Thoracic aorta (tissue), 2 donors: ENCODE results near the gene MKRN3. TPM values are rescaled to one million over a fixed set of nuclear protein-coding genes. Genes with fewer than 3 reads are reported as not detected.
"Not testable (repeated sequence)": the region's sequence is repeated elsewhere in the genome, so short reads cannot be mapped to it uniquely, and the experiment has no call there.

ENCODE experiments used
- ATAC-seq: fragments of 150-250 bp; one replicate; pipeline ENCODE4 v1.8.0; 2017; ENCODE audit warnings: low read depth; ENCODE audit not compliant: insufficient number of reproducible peaks, low FRiP score
- DNase-seq: peaks from one replicate; pipeline ENCODE4 v3.0.0-alpha.2; 2020; ENCODE audit warnings: low spot score
- H3K27ac ChIP-seq, 2 donors: fragments of 200-600 bp; sonication (generic); 1 replicate in 1 of 2; 2 replicates in 1 of 2; pipeline ENCODE4 v1.5.1; 2016; ENCODE audit warnings: mild to moderate bottlenecking in 2 of 2, moderate library complexity in 2 of 2
- H3K27me3 ChIP-seq: fragments of 200-600 bp; sonication (generic); replicated peaks from 2 replicates; pipeline ENCODE4 v1.6.0; 2016; ENCODE audit warnings: mild to moderate bottlenecking; ENCODE audit not compliant: insufficient read depth
- H3K36me3 ChIP-seq: fragments of 200-600 bp; sonication (generic); one replicate; pipeline ENCODE4 v1.5.1; 2016
- H3K4me1 ChIP-seq, 2 donors: fragments of 200-600 bp; sonication (generic); 1 replicate in 1 of 2; 2 replicates in 1 of 2; pipeline versions ENCODE4 v1.5.1 to v1.6.0; 2016; ENCODE audit warnings: low read depth in 2 of 2, mild to moderate bottlenecking in 1 of 2; ENCODE audit not compliant: control insufficient read depth in 1 of 2
- H3K4me3 ChIP-seq: fragments of 200-600 bp; sonication (generic); 2 replicates; pipeline ENCODE4 v1.5.1; 2016; ENCODE audit warnings: mild to moderate bottlenecking
- H3K9me3 ChIP-seq: fragments of 200-600 bp; sonication (generic); 2 replicates; pipeline ENCODE4 v1.5.1; 2016
- total RNA-seq, 2 donors: library from RNA; depleted of rRNA; stranded (reverse); fragments of >200 nt; gene quantifications; one replicate each; pipeline versions ENCODE4 v1.1.0 to v1.2.3, GENCODE V29; 2016
- TF ChIP-seq, protein P1 (sequence below): fragments of 200-600 bp; sonication (generic); IDR thresholded peaks from one replicate; pipeline ENCODE4 v1.5.1; 2019; ENCODE audit warnings: antibody characterized with exemption

The MKRN3 gene
- total RNA-seq, 2 donors from 2014 or later = 5.0 to 6.8 TPM

DNA sequence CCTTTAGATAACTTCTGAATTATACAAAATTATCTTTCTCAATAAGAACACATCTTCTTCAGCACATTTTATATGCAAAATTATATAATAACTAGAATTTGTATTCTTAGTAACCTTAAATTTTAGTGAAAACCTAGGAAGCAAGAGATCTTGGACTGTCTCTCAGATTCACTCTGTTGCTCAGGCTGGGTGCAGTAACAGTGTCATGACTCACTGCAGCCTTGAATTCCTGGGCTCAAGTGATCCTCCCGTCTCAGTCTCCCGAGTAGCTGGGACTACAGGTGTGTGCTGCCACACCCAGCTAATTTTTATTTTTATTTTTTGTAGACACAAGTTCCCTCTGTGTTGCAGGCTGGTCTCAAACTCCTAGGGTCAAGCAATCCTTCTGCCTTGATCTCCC lies 29.9 kb downstream of the MKRN3 start:
- Histone ChIP-seq H3K4me3 (no peak overlapping the region), H3K9me3 (no peaks in the 10 kb centered on the region), H3K4me1 (no peaks in the 10 kb centered on the region), H3K27me3 (no peaks in the 10 kb centered on the region), H3K27ac (no peak overlapping the region), H3K36me3 (no peaks in the 10 kb centered on the region)
- DNase-seq (no peak), ATAC-seq (no peak)
- TF ChIP-seq, protein P1, sequence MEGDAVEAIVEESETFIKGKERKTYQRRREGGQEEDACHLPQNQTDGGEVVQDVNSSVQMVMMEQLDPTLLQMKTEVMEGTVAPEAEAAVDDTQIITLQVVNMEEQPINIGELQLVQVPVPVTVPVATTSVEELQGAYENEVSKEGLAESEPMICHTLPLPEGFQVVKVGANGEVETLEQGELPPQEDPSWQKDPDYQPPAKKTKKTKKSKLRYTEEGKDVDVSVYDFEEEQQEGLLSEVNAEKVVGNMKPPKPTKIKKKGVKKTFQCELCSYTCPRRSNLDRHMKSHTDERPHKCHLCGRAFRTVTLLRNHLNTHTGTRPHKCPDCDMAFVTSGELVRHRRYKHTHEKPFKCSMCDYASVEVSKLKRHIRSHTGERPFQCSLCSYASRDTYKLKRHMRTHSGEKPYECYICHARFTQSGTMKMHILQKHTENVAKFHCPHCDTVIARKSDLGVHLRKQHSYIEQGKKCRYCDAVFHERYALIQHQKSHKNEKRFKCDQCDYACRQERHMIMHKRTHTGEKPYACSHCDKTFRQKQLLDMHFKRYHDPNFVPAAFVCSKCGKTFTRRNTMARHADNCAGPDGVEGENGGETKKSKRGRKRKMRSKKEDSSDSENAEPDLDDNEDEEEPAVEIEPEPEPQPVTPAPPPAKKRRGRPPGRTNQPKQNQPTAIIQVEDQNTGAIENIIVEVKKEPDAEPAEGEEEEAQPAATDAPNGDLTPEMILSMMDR = no peak

DNA sequence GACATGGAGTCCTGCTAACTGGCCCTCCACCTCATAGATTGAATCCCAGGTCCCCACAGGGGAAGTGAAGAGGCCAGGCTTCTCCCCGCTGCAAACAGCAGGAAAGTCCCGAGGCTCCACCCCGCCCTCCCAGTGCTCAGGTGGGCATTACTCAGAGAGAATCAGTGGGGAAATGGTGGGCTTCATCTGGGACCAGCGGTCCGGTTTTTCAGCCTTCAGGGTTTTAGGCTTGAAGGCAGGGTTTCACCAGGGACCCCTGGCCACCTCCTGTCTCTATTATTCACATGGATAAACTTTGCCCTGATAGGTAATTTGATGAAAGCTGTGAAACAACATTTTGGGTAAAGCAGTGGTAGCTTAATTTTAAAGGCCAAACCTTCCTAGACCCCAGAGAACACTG lies 31.3 kb downstream of the MKRN3 start:
- no peaks in the 10 kb centered on the region for H3K4me1 ChIP-seq
- no peaks in the 10 kb centered on the region for H3K27me3 ChIP-seq
- H3K9me3 ChIP-seq = no peaks in the 10 kb centered on the region
- H3K27ac ChIP-seq = no peak overlapping the region
- no peak for DNase-seq
- TF ChIP-seq, protein P1 = no peak
- ATAC-seq = no peak
- H3K4me3 ChIP-seq = no peak overlapping the region
- H3K36me3 ChIP-seq = no peaks in the 10 kb centered on the region

DNA sequence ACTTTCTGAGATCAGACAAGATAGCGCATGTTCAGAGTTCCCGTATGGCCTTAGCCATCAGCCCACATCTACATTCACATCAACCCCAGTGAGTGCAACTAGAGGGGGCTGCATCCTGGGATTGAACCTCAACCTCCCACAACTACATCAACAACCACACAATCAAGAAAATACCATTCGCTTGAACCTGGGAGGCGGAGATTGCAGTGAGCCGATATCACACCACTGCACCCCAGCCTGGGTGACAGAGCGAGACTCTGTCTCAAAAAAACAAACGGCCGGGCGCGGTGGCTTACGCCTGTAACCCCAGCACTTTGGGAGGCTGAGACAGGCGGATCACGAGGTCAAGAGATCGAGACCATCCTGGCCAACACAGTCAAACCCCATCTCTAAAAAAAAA lies 31.8 kb downstream of the MKRN3 start:
- H3K36me3 ChIP-seq, H3K27ac ChIP-seq: not testable (repeated sequence)

DNA sequence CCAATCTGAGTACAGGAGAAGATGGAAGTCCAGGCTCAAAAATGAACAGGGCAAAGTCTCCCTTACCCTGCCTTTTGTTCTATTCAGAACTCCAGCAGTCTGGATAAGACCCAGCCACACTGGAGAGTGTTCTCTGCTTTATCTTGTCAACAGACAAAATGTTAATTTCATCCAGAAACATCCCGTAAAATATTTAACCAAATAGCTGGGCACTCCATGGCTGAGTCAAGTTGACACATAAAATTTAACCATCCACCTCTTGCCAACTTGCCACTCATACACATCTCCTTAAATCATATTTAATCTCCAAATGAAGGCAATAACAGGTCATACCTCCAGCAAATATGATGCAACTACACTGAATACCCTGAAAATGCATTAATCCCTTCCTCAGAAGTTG lies 33.6 kb downstream of the MKRN3 start:
- Histone ChIP-seq H3K27me3 (no peaks in the 10 kb centered on the region), H3K4me3 (no peak overlapping the region), H3K4me1 (no peaks in the 10 kb centered on the region), H3K9me3 (no peaks in the 10 kb centered on the region), H3K27ac (no peak overlapping the region), H3K36me3 (no peaks in the 10 kb centered on the region)
- TF ChIP-seq, protein P1 = no peak
- DNase-seq (no peak), ATAC-seq (no peak)

More for the DNA sequence above, 31.8 kb downstream of the MKRN3 start:
- not testable (repeated sequence) for DNase-seq, H3K4me3 ChIP-seq, H3K9me3 ChIP-seq, H3K4me1 ChIP-seq, H3K27me3 ChIP-seq, ATAC-seq

DNA sequence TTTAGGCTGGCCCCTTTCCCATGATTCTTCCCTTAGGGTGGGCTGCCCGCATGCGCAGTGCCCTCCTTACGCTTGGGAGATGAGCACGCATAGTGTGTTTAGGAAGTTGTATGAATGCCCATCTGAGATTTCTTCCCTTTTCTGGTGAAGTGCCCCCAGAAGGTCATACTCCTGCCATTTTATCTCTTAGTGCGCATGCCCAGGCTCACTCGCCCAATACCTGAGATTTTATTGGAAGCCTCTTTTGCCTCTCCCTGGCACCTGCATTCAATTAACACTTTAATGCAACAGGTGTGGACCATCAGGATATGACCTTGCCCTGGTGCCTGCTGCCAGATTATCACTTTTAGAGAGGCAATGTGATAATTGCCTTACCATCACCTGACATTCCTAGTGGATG lies 36.6 kb downstream of the MKRN3 start:
- TF ChIP-seq, protein P1 = no peak
- Histone ChIP-seq H3K4me3 (no peak overlapping the region), H3K36me3 (no peaks in the 10 kb centered on the region), H3K27me3 (no peaks in the 10 kb centered on the region), H3K4me1 (no peaks in the 10 kb centered on the region), H3K9me3 (no peaks in the 10 kb centered on the region), H3K27ac (no peak overlapping the region)
- no peak for DNase-seq
- no peak for ATAC-seq

DNA sequence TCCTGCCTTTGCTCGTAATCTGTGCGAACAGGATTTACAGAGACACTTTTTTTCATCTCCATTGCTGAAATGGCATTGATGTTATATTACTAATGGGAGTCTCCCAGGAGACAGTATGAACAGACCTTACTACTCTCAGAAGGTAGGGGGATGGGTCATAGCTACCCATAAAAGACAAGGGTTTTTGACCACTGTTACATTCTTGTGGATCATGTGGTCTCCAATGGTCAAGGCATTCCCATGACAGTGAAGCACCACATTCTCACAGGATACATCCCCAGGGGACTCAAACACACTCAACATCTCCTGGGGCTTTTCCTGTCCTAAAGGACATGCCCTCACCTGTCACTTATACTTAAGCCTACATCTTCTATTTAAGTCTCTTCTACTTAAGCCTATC lies 40.8 kb downstream of the MKRN3 start:
- TF ChIP-seq, protein P1 = no peak
- no peaks in the 10 kb centered on the region for H3K9me3 ChIP-seq
- H3K36me3 ChIP-seq = no peaks in the 10 kb centered on the region
- no peak overlapping the region for H3K27ac ChIP-seq
- H3K4me1 ChIP-seq = no peaks in the 10 kb centered on the region
- no peak overlapping the region for H3K4me3 ChIP-seq
- no peak for ATAC-seq
- H3K27me3 ChIP-seq = no peaks in the 10 kb centered on the region
- no peak for DNase-seq
